ENCODE data around the gene GPR137. TPM values are rescaled to one million over a fixed set of nuclear protein-coding genes. Genes with fewer than 3 reads are reported as not detected.

GPR137 gene
- total and polyA plus RNA-seq, 10 of the 15 experiments (the other 5 are each of a cell fraction or from before 2014, with no cell fraction given) = 0.37 to 29.2 (median 13.8) TPM

DNA sequence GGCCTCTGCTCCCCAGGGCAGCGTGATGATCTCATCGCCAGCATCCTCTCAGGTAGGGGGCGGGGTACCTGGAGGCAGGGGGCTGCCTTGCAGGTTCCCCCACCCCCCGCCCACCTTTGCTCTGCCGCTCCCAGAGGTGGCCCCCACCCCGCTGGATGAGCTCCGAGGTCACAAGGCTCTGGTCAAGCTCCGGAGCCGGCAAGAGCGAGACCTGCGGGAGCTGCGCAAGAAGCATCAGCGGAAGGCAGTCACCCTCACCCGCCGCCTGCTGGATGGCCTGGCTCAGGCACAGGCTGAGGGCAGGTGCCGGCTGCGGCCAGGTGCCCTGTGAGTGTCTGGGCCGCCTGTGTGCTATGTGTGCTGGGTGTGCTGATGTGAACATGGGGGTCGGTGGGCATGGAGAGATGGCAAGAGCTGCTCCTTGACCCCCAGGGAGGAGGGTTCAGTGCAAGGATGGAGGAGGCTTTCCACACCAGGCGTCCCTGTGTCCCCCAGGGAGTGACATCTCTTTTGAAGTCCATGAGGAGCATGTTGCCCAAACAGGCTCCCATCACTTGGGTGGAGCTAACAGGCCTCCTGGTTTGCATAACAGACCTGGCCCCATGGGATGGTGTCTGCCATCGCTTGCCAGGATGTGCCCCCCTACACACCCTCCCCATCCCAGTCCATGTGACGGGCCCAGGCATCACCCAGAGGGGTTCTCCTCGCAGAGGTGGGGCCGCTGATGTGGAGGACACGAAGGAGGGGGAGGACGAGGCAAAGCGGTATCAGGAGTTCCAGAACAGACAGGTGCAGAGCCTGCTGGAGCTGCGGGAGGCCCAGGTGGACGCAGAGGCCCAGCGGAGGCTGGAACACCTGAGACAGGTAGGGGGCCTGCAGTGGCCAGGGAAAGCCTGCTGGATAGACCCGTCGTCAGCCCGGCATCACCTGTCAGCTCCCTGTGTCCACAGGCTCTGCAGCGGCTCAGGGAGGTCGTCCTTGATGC, 20.2 kb upstream of the GPR137 start:
- no peak overlapping the region for H3K9ac ChIP-seq (ENCODE audit: control insufficient read depth, insufficient read depth, low read length)
- no peak for FAIRE-seq
- SMC1A ChIA-PET (ENCODE audit: uncharacterized antibody, unreplicated experiment) = no interaction called here
- no peaks in the 10 kb centered on the region for H3K27me3 ChIP-seq (replicated peaks in 1 of 2; ENCODE audit: control insufficient read depth in 2 of 2, insufficient read depth in 2 of 2, low read length in 1 of 2)
- intact Hi-C loops (cut with micrococcal nuclease; ENCODE audit: unreplicated experiment) = no loop called here
- H2AFZ ChIP-seq (ENCODE audit: control insufficient read depth, low read depth, low read length) = no peak overlapping the region
- no peak for DNase-seq (ENCODE audit: low read depth, low spot score)
- H3K4me1 ChIP-seq (ENCODE audit: control insufficient read depth, insufficient read depth, low read length) = peaks cover 9% of the 10 kb centered on the region
- no peak overlapping the region for H3K4me2 ChIP-seq (ENCODE audit: control insufficient read depth, insufficient read depth)
- H3K9me3 ChIP-seq (replicated peaks; ENCODE audit: control insufficient read depth, insufficient read depth, low read length) = no peaks in the 10 kb centered on the region
- no peak overlapping the region for H3K27ac ChIP-seq (ENCODE audit: control insufficient read depth, insufficient read depth)
- POLR2A ChIA-PET = interaction anchor here (1.1 kb wide), 1 partner anchor 21 kb away, joined by 3 read pairs; no protein-coding TSS in a partner anchor
- H3K36me3 ChIP-seq (ENCODE audit: control insufficient read depth in 2 of 2, insufficient read depth in 2 of 2, low read length in 1 of 2) = no peaks in the 10 kb centered on the region; a peak in 2 of 4 replicates
- H4K20me1 ChIP-seq (ENCODE audit: control insufficient read depth, insufficient read depth) = no peaks in the 10 kb centered on the region
- RAD21 ChIA-PET (ENCODE audit: unreplicated experiment) = no interaction called here
- CTCF ChIA-PET = interaction anchor here (1.5 kb wide), 1 partner anchor 57 kb away, joined by 4 read pairs; no protein-coding TSS in a partner anchor
- peaks cover 9% of the 10 kb centered on the region for H3K79me2 ChIP-seq (ENCODE audit: control insufficient read depth, insufficient read depth, low read length)
- H3K4me3 ChIP-seq = no peak overlapping the region
- ATAC-seq = no peak
- BruUV-seq (replicated peaks) = no TSS peak
- WGBS (ENCODE audit: insufficient coverage, insufficient replicate concordance, low lambda C conversion rate, missing lambda C conversion rate) = 86% methylated on average over 32 of the region's 35 CpGs
- in situ Hi-C loops (cut with MboI) = no loop called here
- TF ChIP-seq RAD21 (IDR thresholded peaks at IDR 0.05; ENCODE audit: insufficient read depth, low read depth, low read length) (no peak), ETV6 (conservative IDR thresholded peaks at IDR 0.05 in 1 of 2, IDR thresholded peaks at IDR 0.05 in 1 of 2; ENCODE audit: borderline replicate concordance in 1 of 2, low read depth in 1 of 2) (no peak), SMC3 (IDR thresholded peaks at IDR 0.05; ENCODE audit: borderline replicate concordance, low read length) (no peak), MTA2 (IDR thresholded peaks at IDR 0.05; ENCODE audit: low read depth) (no peak), CHD1 (IDR thresholded peaks at IDR 0.05; ENCODE audit: low read depth, low read length) (no peak), SUZ12 (IDR thresholded peaks at IDR 0.05; ENCODE audit: unreplicated experiment) (no peak), NFYA (IDR thresholded peaks at IDR 0.05; ENCODE audit: borderline replicate concordance, low read depth, low read length) (no peak), NRF1 (conservative IDR thresholded peaks at IDR 0.05; ENCODE audit: low read depth, low read length) (no peak), SP1 (IDR thresholded peaks at IDR 0.05; ENCODE audit: low read depth, low read length) (no peak), YBX1 (IDR thresholded peaks at IDR 0.05) (no peak), ZSCAN29 (IDR thresholded peaks at IDR 0.05) (no peak), PKNOX1 (IDR thresholded peaks at IDR 0.05) (no peak), TAF1 (IDR thresholded peaks at IDR 0.05; ENCODE audit: borderline replicate concordance, low read depth, low read length) (no peak), HCFC1 (IDR thresholded peaks at IDR 0.05; ENCODE audit: low read length) (no peak)
- TF ChIP-seq, protein P1, sequence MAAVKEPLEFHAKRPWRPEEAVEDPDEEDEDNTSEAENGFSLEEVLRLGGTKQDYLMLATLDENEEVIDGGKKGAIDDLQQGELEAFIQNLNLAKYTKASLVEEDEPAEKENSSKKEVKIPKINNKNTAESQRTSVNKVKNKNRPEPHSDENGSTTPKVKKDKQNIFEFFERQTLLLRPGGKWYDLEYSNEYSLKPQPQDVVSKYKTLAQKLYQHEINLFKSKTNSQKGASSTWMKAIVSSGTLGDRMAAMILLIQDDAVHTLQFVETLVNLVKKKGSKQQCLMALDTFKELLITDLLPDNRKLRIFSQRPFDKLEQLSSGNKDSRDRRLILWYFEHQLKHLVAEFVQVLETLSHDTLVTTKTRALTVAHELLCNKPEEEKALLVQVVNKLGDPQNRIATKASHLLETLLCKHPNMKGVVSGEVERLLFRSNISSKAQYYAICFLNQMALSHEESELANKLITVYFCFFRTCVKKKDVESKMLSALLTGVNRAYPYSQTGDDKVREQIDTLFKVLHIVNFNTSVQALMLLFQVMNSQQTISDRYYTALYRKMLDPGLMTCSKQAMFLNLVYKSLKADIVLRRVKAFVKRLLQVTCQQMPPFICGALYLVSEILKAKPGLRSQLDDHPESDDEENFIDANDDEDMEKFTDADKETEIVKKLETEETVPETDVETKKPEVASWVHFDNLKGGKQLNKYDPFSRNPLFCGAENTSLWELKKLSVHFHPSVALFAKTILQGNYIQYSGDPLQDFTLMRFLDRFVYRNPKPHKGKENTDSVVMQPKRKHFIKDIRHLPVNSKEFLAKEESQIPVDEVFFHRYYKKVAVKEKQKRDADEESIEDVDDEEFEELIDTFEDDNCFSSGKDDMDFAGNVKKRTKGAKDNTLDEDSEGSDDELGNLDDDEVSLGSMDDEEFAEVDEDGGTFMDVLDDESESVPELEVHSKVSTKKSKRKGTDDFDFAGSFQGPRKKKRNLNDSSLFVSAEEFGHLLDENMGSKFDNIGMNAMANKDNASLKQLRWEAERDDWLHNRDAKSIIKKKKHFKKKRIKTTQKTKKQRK (IDR thresholded peaks at IDR 0.05; ENCODE audit: low read depth, low read length) = no peak
- TF ChIP-seq, protein P2, sequence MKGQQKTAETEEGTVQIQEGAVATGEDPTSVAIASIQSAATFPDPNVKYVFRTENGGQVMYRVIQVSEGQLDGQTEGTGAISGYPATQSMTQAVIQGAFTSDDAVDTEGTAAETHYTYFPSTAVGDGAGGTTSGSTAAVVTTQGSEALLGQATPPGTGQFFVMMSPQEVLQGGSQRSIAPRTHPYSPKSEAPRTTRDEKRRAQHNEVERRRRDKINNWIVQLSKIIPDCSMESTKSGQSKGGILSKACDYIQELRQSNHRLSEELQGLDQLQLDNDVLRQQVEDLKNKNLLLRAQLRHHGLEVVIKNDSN (IDR thresholded peaks at IDR 0.05; ENCODE audit: borderline replicate concordance, extremely low read length, insufficient read depth, low read depth, low read length) = no peak
